ENCODE results near the gene DHX8.
A peak's percentile ranks its signal among the peaks of the same experiment; 100 is the strongest.

Gene DHX8

GRCh38 chr17:43463241-43463640 lies 20.5 kb upstream of the DHX8 start:
- DNase-seq (ENCODE audit: low read depth), result no peak
- no peak for TF ChIP-seq CTCF (IDR thresholded peaks at IDR 0.05; ENCODE audit: insufficient read depth, low read depth, low read length, missing control alignments)
- H3K4me3 ChIP-seq (ENCODE audit: low read length), result no peak overlapping the region

GRCh38 chr17:43464046-43464445 lies 19.7 kb upstream of the DHX8 start:
- H3K4me3 ChIP-seq (ENCODE audit: low read length), result no peak overlapping the region
- TF ChIP-seq CTCF (IDR thresholded peaks at IDR 0.05; ENCODE audit: insufficient read depth, low read depth, low read length, missing control alignments), result no peak
- peak; percentile 39 for DNase-seq (ENCODE audit: low read depth)

- H3K4me3 ChIP-seq (ENCODE audit: low read length), result no peak overlapping the region
- DNase-seq (ENCODE audit: low read depth), result no peak
- TF ChIP-seq CTCF (IDR thresholded peaks at IDR 0.05; ENCODE audit: insufficient read depth, low read depth, low read length, missing control alignments), result no peak
These were observed 18.7 kb upstream of the DHX8 start for GRCh38 chr17:43465049-43465448.

GRCh38 chr17:43467981-43468581 lies 15.7 kb upstream of the DHX8 start:
- H3K4me3 ChIP-seq (ENCODE audit: low read length), result no peak overlapping the region
- TF ChIP-seq CTCF (IDR thresholded peaks at IDR 0.05; ENCODE audit: insufficient read depth, low read depth, low read length, missing control alignments), result peak; percentile 4
- peak; percentile 75 for DNase-seq (ENCODE audit: low read depth)

- no peak for TF ChIP-seq CTCF (IDR thresholded peaks at IDR 0.05; ENCODE audit: insufficient read depth, low read depth, low read length, missing control alignments)
- no peak overlapping the region for H3K4me3 ChIP-seq (ENCODE audit: low read length)
- DNase-seq (ENCODE audit: low read depth), result peak; percentile 84
These were observed 15.1 kb upstream of the DHX8 start for GRCh38 chr17:43468691-43469139.

- peak; percentile 100 for DNase-seq (ENCODE audit: low read depth)
- no peak overlapping the region for H3K4me3 ChIP-seq (ENCODE audit: low read length)
- TF ChIP-seq CTCF (IDR thresholded peaks at IDR 0.05; ENCODE audit: insufficient read depth, low read depth, low read length, missing control alignments), result no peak
These were observed 14.6 kb upstream of the DHX8 start for GRCh38 chr17:43469145-43469544.

- DNase-seq (ENCODE audit: low read depth), result peak; percentile 44
- H3K4me3 ChIP-seq (ENCODE audit: low read length), result no peak overlapping the region
- no peak for TF ChIP-seq CTCF (IDR thresholded peaks at IDR 0.05; ENCODE audit: insufficient read depth, low read depth, low read length, missing control alignments)
These were observed 12.1 kb upstream of the DHX8 start for GRCh38 chr17:43471585-43472160.
